Measurements from ENCODE around the gene CMKLR1. TPM values are rescaled to one million over a fixed set of nuclear protein-coding genes. Genes with fewer than 3 reads are reported as not detected.

CMKLR1 gene
- total and polyA plus RNA-seq, 7 experiments from 2014 or later = 0.06 to 8.8 (median 2.0) TPM; not detected in 2

- no peak overlapping the region for H3K4me3 ChIP-seq (ENCODE audit: low read length)
- H3K4me1 ChIP-seq (ENCODE audit: control insufficient read depth in 2 of 2, insufficient read depth in 2 of 2, low read length in 2 of 2) = no peaks in the 10 kb centered on the region
- no peaks in the 10 kb centered on the region for H3K27me3 ChIP-seq (ENCODE audit: control insufficient read depth in 2 of 2, insufficient read depth in 2 of 2, low read length in 2 of 2)
- no peaks in the 10 kb centered on the region for H3K9me3 ChIP-seq (ENCODE audit: control insufficient read depth in 2 of 3, low read length in 3 of 3)
- peaks cover 0 to 10% (median 0%) of the 10 kb centered on the region in 11 donors for H3K9me3 Mint-ChIP-seq
- peaks cover 0 to 5% (median 4%) of the 10 kb centered on the region in 5 donors for H3K27me3 Mint-ChIP-seq
- H3K36me3 Mint-ChIP-seq = no peaks in the 10 kb centered on the region
- intact Hi-C loops (cut with micrococcal nuclease) = no loop called here
- no peak overlapping the region for H3K27ac ChIP-seq (ENCODE audit: low read depth, low read length)
- H3K4me3 Mint-ChIP-seq = no peak overlapping the region
- ATAC-seq (peak; percentile 16), DNase-seq (no peak)
- H3K27ac Mint-ChIP-seq = no peak overlapping the region
- H3K4me1 Mint-ChIP-seq = peaks cover 0 to 12% (median 0%) of the 10 kb centered on the region in 7 donors
- ChIA-PET CTCF (no interaction called here), POLR2A (no interaction called here)
- H3K36me3 ChIP-seq (ENCODE audit: control insufficient read depth in 2 of 3, insufficient read depth in 3 of 3, low read length in 3 of 3) = no peaks in the 10 kb centered on the region
Measured at GRCh38 chr12:108363565-108363964, 24.5 kb upstream of the CMKLR1 start.

- intact Hi-C loops (cut with micrococcal nuclease) = no loop called here
- Mint-ChIP-seq H3K27ac (peak overlapping the region in 1 of 9 donors; percentile 47), H3K4me1 (peaks cover 0 to 12% (median 0%) of the 10 kb centered on the region in 7 donors), H3K27me3 (peaks cover 0 to 8% (median 5%) of the 10 kb centered on the region in 5 donors), H3K4me3 (no peak overlapping the region), H3K9me3 (peaks cover 0 to 10% (median 0%) of the 10 kb centered on the region in 11 donors), H3K36me3 (no peaks in the 10 kb centered on the region)
- no peak overlapping the region for H3K4me3 ChIP-seq (ENCODE audit: low read length)
- DNase-seq = no peak
- H3K36me3 ChIP-seq (ENCODE audit: control insufficient read depth in 2 of 3, insufficient read depth in 3 of 3, low read length in 3 of 3) = no peaks in the 10 kb centered on the region
- no peak overlapping the region for H3K27ac ChIP-seq (ENCODE audit: low read depth, low read length)
- no peak for ATAC-seq
- CTCF ChIA-PET = no interaction called here
- POLR2A ChIA-PET = no interaction called here
- no peaks in the 10 kb centered on the region for H3K9me3 ChIP-seq (ENCODE audit: control insufficient read depth in 2 of 3, low read length in 3 of 3)
- no peaks in the 10 kb centered on the region for H3K27me3 ChIP-seq (ENCODE audit: control insufficient read depth in 2 of 2, insufficient read depth in 2 of 2, low read length in 2 of 2)
- no peaks in the 10 kb centered on the region for H3K4me1 ChIP-seq (ENCODE audit: control insufficient read depth in 2 of 2, insufficient read depth in 2 of 2, low read length in 2 of 2)
Measured at GRCh38 chr12:108363165-108363564, 24.1 kb upstream of the CMKLR1 start.

- Mint-ChIP-seq H3K4me1 (peaks cover 0 to 11% (median 0%) of the 10 kb centered on the region in 7 donors), H3K36me3 (no peaks in the 10 kb centered on the region), H3K9me3 (peaks cover 0 to 10% (median 0%) of the 10 kb centered on the region in 11 donors), H3K27me3 (peaks cover 0 to 14% (median 9%) of the 10 kb centered on the region in 5 donors), H3K27ac (no peak overlapping the region), H3K4me3 (no peak overlapping the region)
- POLR2A ChIA-PET = no interaction called here
- H3K9me3 ChIP-seq (ENCODE audit: control insufficient read depth in 2 of 3, low read length in 3 of 3) = no peaks in the 10 kb centered on the region
- CTCF ChIA-PET = no interaction called here
- H3K27ac ChIP-seq (ENCODE audit: low read depth, low read length) = no peak overlapping the region
- H3K4me1 ChIP-seq (ENCODE audit: control insufficient read depth in 2 of 2, insufficient read depth in 2 of 2, low read length in 2 of 2) = no peaks in the 10 kb centered on the region
- DNase-seq = no peak
- H3K27me3 ChIP-seq (ENCODE audit: control insufficient read depth in 2 of 2, insufficient read depth in 2 of 2, low read length in 2 of 2) = no peaks in the 10 kb centered on the region
- no peaks in the 10 kb centered on the region for H3K36me3 ChIP-seq (ENCODE audit: control insufficient read depth in 2 of 3, insufficient read depth in 3 of 3, low read length in 3 of 3)
- intact Hi-C loops (cut with micrococcal nuclease) = no loop called here
- no peak overlapping the region for H3K4me3 ChIP-seq (ENCODE audit: low read length)
- ATAC-seq = no peak
Measured at GRCh38 chr12:108361606-108362005, 22.5 kb upstream of the CMKLR1 start.

GRCh38 chr12:108360487-108360886 is 21.4 kb upstream of the CMKLR1 start:
- no peaks in the 10 kb centered on the region for H3K4me1 ChIP-seq (ENCODE audit: control insufficient read depth in 2 of 2, insufficient read depth in 2 of 2, low read length in 2 of 2)
- no peak overlapping the region for H3K4me3 ChIP-seq (ENCODE audit: low read length)
- Mint-ChIP-seq H3K36me3 (no peaks in the 10 kb centered on the region), H3K9me3 (peaks cover 0 to 10% (median 0%) of the 10 kb centered on the region in 11 donors), H3K27ac (no peak overlapping the region), H3K4me1 (peaks cover 0 to 6% (median 0%) of the 10 kb centered on the region in 7 donors), H3K27me3 (peaks cover 0 to 19% (median 10%) of the 10 kb centered on the region in 5 donors), H3K4me3 (no peak overlapping the region)
- no peaks in the 10 kb centered on the region for H3K9me3 ChIP-seq (ENCODE audit: control insufficient read depth in 2 of 3, low read length in 3 of 3)
- no peaks in the 10 kb centered on the region for H3K36me3 ChIP-seq (ENCODE audit: control insufficient read depth in 2 of 3, insufficient read depth in 3 of 3, low read length in 3 of 3)
- intact Hi-C loops (cut with micrococcal nuclease) = no loop called here
- DNase-seq (no peak), ATAC-seq (no peak)
- CTCF ChIA-PET = interaction anchor here (1.0 kb wide), 1 partner anchor 149 kb away, joined by 3 read pairs; no protein-coding TSS in a partner anchor
- no peak overlapping the region for H3K27ac ChIP-seq (ENCODE audit: low read depth, low read length)
- no peaks in the 10 kb centered on the region for H3K27me3 ChIP-seq (ENCODE audit: control insufficient read depth in 2 of 2, insufficient read depth in 2 of 2, low read length in 2 of 2)
- POLR2A ChIA-PET = no interaction called here

DNA sequence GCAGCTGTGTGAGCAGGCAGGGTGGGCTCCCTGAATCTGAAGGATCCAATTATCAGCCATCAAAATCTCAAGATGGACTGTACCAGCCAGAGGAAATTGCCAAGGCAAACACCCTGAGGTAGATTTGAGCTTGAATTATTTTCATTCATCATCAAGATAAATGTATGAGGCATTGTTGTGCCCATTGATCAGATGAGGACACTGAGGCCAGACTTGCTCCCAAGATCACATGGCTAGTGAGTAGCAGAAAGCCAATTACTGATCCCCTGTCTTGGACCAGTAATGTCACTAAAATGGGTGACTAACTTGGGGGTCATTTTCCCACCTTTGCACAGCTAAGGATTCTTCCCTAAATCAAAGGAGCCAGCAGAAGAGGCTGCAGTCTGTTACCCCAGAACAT is 20.9 kb upstream of the CMKLR1 start:
- ATAC-seq = no peak
- H3K27ac ChIP-seq (ENCODE audit: low read depth, low read length) = no peak overlapping the region
- Mint-ChIP-seq H3K9me3 (peaks cover 0 to 10% (median 0%) of the 10 kb centered on the region in 11 donors), H3K4me1 (peaks cover 0 to 6% (median 0%) of the 10 kb centered on the region in 7 donors), H3K4me3 (no peak overlapping the region), H3K27ac (no peak overlapping the region), H3K36me3 (no peaks in the 10 kb centered on the region), H3K27me3 (peaks cover 0 to 19% (median 10%) of the 10 kb centered on the region in 5 donors)
- no peaks in the 10 kb centered on the region for H3K9me3 ChIP-seq (ENCODE audit: control insufficient read depth in 2 of 3, low read length in 3 of 3)
- no peaks in the 10 kb centered on the region for H3K36me3 ChIP-seq (ENCODE audit: control insufficient read depth in 2 of 3, insufficient read depth in 3 of 3, low read length in 3 of 3)
- intact Hi-C loops (cut with micrococcal nuclease) = no loop called here
- no peaks in the 10 kb centered on the region for H3K27me3 ChIP-seq (ENCODE audit: control insufficient read depth in 2 of 2, insufficient read depth in 2 of 2, low read length in 2 of 2)
- H3K4me1 ChIP-seq (ENCODE audit: control insufficient read depth in 2 of 2, insufficient read depth in 2 of 2, low read length in 2 of 2) = no peaks in the 10 kb centered on the region
- H3K4me3 ChIP-seq (ENCODE audit: low read length) = no peak overlapping the region
- ChIA-PET POLR2A (no interaction called here), CTCF (interaction anchor here (1.0 kb wide), 1 partner anchor 149 kb away, joined by 3 read pairs; no protein-coding TSS in a partner anchor)
- DNase-seq = no peak

DNA sequence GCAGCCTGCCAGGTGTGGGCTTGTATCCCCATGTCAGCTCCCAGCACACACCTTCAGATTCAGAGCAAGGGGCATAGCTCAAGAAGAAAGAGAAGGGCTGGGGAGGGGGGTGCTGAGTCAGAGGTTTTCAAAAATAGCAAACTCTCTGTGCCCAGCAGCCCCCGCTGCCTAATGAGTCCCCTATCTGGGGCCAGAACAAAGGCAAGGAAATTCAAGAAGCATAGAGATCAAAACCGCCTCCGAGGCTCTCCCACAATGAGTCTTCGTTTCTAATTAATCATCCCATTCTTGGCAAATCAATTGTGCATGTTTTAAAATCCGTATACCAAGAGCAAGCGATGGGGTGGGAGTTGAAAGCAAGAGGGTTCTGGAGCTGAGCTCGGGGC is 19.5 kb upstream of the CMKLR1 start:
- Mint-ChIP-seq H3K36me3 (no peaks in the 10 kb centered on the region), H3K27me3 (peaks cover 2 to 19% (median 12%) of the 10 kb centered on the region in 5 donors), H3K9me3 (peaks cover 0 to 9% (median 0%) of the 10 kb centered on the region in 11 donors), H3K27ac (no peak overlapping the region), H3K4me1 (peaks cover 0 to 4% (median 0%) of the 10 kb centered on the region in 7 donors), H3K4me3 (no peak overlapping the region)
- ATAC-seq (no peak), DNase-seq (no peak)
- H3K36me3 ChIP-seq (ENCODE audit: control insufficient read depth in 2 of 3, insufficient read depth in 3 of 3, low read length in 3 of 3) = no peaks in the 10 kb centered on the region
- intact Hi-C loops (cut with micrococcal nuclease) = no loop called here
- H3K4me3 ChIP-seq (ENCODE audit: low read length) = no peak overlapping the region
- CTCF ChIA-PET = interaction anchor here (0.6 kb wide), 1 partner anchor 440 kb away, joined by 3 read pairs; no protein-coding TSS in a partner anchor
- POLR2A ChIA-PET = no interaction called here
- H3K27me3 ChIP-seq (ENCODE audit: control insufficient read depth in 2 of 2, insufficient read depth in 2 of 2, low read length in 2 of 2) = no peaks in the 10 kb centered on the region
- H3K4me1 ChIP-seq (ENCODE audit: control insufficient read depth in 2 of 2, insufficient read depth in 2 of 2, low read length in 2 of 2) = no peaks in the 10 kb centered on the region
- H3K27ac ChIP-seq (ENCODE audit: low read depth, low read length) = no peak overlapping the region
- no peaks in the 10 kb centered on the region for H3K9me3 ChIP-seq (ENCODE audit: control insufficient read depth in 2 of 3, low read length in 3 of 3)

DNA sequence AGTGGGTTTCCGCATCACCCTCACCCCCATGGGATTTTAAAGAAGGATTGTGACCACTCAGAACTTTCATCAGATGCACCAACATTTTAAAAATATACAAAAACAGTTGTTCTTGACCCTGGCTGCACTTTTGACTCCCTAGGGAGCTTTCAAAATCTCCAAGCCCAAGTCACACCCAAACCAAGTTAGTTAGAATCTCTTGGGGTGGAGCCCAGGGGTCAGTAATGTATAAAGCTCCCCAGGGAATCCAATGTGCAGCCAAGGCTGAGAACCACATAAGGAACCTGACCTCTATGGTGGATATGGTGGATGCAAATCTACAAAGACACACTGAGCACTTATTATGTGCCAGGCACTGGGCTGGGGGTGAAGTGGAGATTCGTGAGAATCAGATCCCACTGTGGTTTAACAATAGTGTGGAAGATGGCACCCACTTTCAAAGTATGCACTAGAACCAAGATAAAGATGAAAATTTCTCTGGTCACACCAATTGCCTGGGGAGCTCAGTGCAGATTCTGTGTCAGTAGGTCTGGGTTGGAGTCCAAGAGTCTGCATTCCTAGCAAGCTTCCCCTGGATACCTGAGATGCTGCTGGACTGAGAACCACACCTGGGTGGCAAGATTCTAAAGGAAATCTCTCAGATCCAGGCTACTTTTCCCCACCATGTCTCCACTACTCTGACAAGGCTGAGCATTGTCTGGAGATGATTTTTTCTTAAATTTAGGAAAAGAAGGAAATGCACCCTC is 18.9 kb upstream of the CMKLR1 start:
- CTCF ChIA-PET = interaction anchor here (0.6 kb wide), 1 partner anchor 439 kb away, joined by 3 read pairs; no protein-coding TSS in a partner anchor
- peaks cover 2 to 19% (median 14%) of the 10 kb centered on the region in 5 donors for H3K27me3 Mint-ChIP-seq
- intact Hi-C loops (cut with micrococcal nuclease) = no loop called here

More for the DNA sequence above, 18.9 kb upstream of the CMKLR1 start:
- H3K9me3 ChIP-seq (ENCODE audit: control insufficient read depth in 2 of 3, low read length in 3 of 3) = no peaks in the 10 kb centered on the region
- H3K27ac ChIP-seq (ENCODE audit: low read depth, low read length) = no peak overlapping the region
- H3K4me1 ChIP-seq (ENCODE audit: control insufficient read depth in 2 of 2, insufficient read depth in 2 of 2, low read length in 2 of 2) = no peaks in the 10 kb centered on the region
- Mint-ChIP-seq H3K9me3 (peaks cover 0 to 4% (median 0%) of the 10 kb centered on the region in 11 donors), H3K36me3 (no peaks in the 10 kb centered on the region), H3K4me1 (no peaks in the 10 kb centered on the region), H3K4me3 (no peak overlapping the region), H3K27ac (no peak overlapping the region)
- ATAC-seq (no peak), DNase-seq (no peak)
- H3K27me3 ChIP-seq (ENCODE audit: control insufficient read depth in 2 of 2, insufficient read depth in 2 of 2, low read length in 2 of 2) = no peaks in the 10 kb centered on the region
- H3K4me3 ChIP-seq (ENCODE audit: low read length) = no peak overlapping the region
- POLR2A ChIA-PET = no interaction called here
- H3K36me3 ChIP-seq (ENCODE audit: control insufficient read depth in 2 of 3, insufficient read depth in 3 of 3, low read length in 3 of 3) = no peaks in the 10 kb centered on the region

All from naive thymus-derived CD4-positive, alpha-beta T cell (primary cell).